HepG2 (cell line): ENCODE measurements around the gene SEC14L5. TPM values are rescaled to one million over a fixed set of nuclear protein-coding genes. Genes with fewer than 3 reads are reported as not detected.
A peak's percentile ranks its signal among the peaks of the same experiment; 100 is the strongest.

ENCODE experiments used
- HNRNPK ChIP-seq: fragments of 200-400 bp; formaldehyde crosslinking; IDR thresholded peaks from 2 replicates; pipeline ENCODE4 v1.6.1; 2018; ENCODE audit warnings: low read length, low read depth, moderate library complexity, mild to moderate bottlenecking; ENCODE audit not compliant: poor library complexity, severe bottlenecking
- LCORL ChIP-seq, 2 experiments: fragments of 450-650 bp in 1 of 2; sonication (generic) in 1 of 2; formaldehyde crosslinking in 1 of 2; IDR thresholded peaks; 2 replicates each; pipeline versions ENCODE4 v1.5.0 to v1.6.1; 2017 to 2020; ENCODE audit warnings: antibody characterized with exemption in 1 of 2, missing genetic modification reagents in 1 of 2
- MBD4 ChIP-seq: IDR thresholded peaks from 2 replicates; pipeline ENCODE4 v1.6.1; 2012; ENCODE audit warnings: low read length, inconsistent platforms, borderline replicate concordance
- SYNCRIP ChIP-seq: fragments of 200-400 bp; formaldehyde crosslinking; IDR thresholded peaks from 2 replicates; pipeline ENCODE4 v1.6.1; 2018; ENCODE audit warnings: mild to moderate bottlenecking, low read depth, low read length; ENCODE audit not compliant: insufficient read depth
- ZNF207 ChIP-seq: fragments of 450-650 bp; IDR thresholded peaks from 2 replicates; pipeline ENCODE4 v1.6.1; 2016; ENCODE audit warnings: antibody characterized with exemption, borderline replicate concordance
- ZNF333 ChIP-seq: sonication (generic); formaldehyde crosslinking; IDR thresholded peaks from 2 replicates; pipeline ENCODE4 v1.4.0; 2020; ENCODE audit warnings: mild to moderate bottlenecking, missing genetic modification reagents, borderline replicate concordance
- ZNF562 ChIP-seq: sonication (generic); formaldehyde crosslinking; IDR thresholded peaks from 2 replicates; pipeline ENCODE4 v1.8.0; 2022; ENCODE audit warnings: missing genetic modification reagents, borderline replicate concordance
- ZNF703 ChIP-seq: sonication (generic); formaldehyde crosslinking; IDR thresholded peaks from 2 replicates; pipeline ENCODE4 v1.5.1; 2020; ENCODE audit warnings: missing genetic modification reagents, mild to moderate bottlenecking, moderate library complexity, borderline replicate concordance
- ZNF709 ChIP-seq: sonication (generic); formaldehyde crosslinking; IDR thresholded peaks from 2 replicates; pipeline ENCODE4 v1.5.0; 2020; ENCODE audit warnings: mild to moderate bottlenecking, missing genetic modification reagents
- ZNF781 ChIP-seq: sonication (generic); formaldehyde crosslinking; IDR thresholded peaks from 2 replicates; pipeline ENCODE4 v1.5.1; 2020; ENCODE audit warnings: borderline replicate concordance, mild to moderate bottlenecking, missing genetic modification reagents; ENCODE audit errors: not compliant biosample characterization
- polyA plus RNA-seq, 8 experiments: library from polyadenylated mRNA; depleted of rRNA in 3 of 8; stranded (reverse) in 7 of 8; unstranded in 1 of 8; fragments of >200 nt; fragmentation: Illumina TruSeq in 4 of 8; extraction: Trizol in 4 of 8; gene quantifications; 2 replicates each; pipeline versions ENCODE4 v1.2.1 to v1.2.3, GENCODE V29; 2011 to 2016; ENCODE audit warnings: low read depth in 4 of 8, missing spikeins in 1 of 8, mixed read lengths in 1 of 8; ENCODE audit not compliant: insufficient read depth in 1 of 8
- total RNA-seq, 5 experiments: library from RNA; depleted of rRNA; stranded (reverse); fragments of >200 nt; fragmentation: Illumina TruSeq; extraction: Trizol; gene quantifications; 2 replicates each; pipeline ENCODE4 v1.2.3, GENCODE V29; 2016; ENCODE audit warnings: low read depth in 1 of 5
- TF ChIP-seq, protein P1 (sequence below): sonication (generic); formaldehyde crosslinking; IDR thresholded peaks from 2 replicates; pipeline ENCODE4 v1.5.0; 2020; ENCODE audit warnings: mild to moderate bottlenecking, missing genetic modification reagents
- TF ChIP-seq, protein P2 (sequence below): IDR thresholded peaks from 2 replicates; pipeline ENCODE4 v1.4.0; 2020; ENCODE audit warnings: mild to moderate bottlenecking, missing genetic modification reagents
- TF ChIP-seq, protein P3 (sequence below): sonication (generic); formaldehyde crosslinking; IDR thresholded peaks from 2 replicates; pipeline ENCODE4 v1.4.0; 2020; ENCODE audit warnings: missing genetic modification reagents
- TF ChIP-seq, protein P4 (sequence below): sonication (generic); formaldehyde crosslinking; IDR thresholded peaks from 2 replicates; pipeline ENCODE4 v1.4.0; 2020; ENCODE audit warnings: missing genetic modification reagents, mild to moderate bottlenecking, borderline replicate concordance
- TF ChIP-seq, protein P5 (sequence below): sonication (generic); formaldehyde crosslinking; IDR thresholded peaks from 2 replicates; pipeline ENCODE4 v1.5.0; 2020; ENCODE audit warnings: mild to moderate bottlenecking, missing genetic modification reagents
- TF ChIP-seq, protein P6 (sequence below): sonication (generic); formaldehyde crosslinking; IDR thresholded peaks from 2 replicates; pipeline ENCODE4 v1.8.0; 2023; ENCODE audit warnings: mild to moderate bottlenecking, missing genetic modification reagents

The SEC14L5 gene
- total and polyA plus RNA-seq, 2 of the 13 experiments (the other 11 are each of a cell fraction or from before 2014, with no cell fraction given): 0.40 to 0.42 TPM

DNA sequence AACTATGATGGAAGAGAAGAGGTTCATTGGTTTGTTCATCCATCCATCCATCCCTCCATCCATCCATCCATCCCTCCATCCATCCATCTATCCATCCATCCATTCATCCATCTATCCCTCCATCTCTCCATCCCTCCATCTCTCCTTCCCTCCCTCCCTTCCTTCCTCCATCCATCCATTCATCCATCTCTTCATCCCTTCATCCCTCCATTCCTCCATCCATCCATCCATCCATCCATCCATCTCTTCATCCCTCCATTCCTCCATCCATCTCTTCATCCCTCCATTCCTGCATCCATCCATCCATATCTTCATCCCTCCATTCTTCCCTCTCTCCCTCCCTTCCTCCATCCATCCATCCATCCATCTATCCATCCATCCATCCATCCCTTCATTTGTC, 11.2 kb upstream of the SEC14L5 start (continued):
- TF ChIP-seq MBD4 (no peak), ZNF562 (CRISPR knock-in tag) (no peak), ZNF703 (CRISPR knock-in tag) (no peak), ZNF207 (no peak), ZNF709 (CRISPR knock-in tag) (no peak), ZNF781 (CRISPR knock-in tag) (no peak), HNRNPK (peak; percentile 82), LCORL (IDR thresholded peaks at IDR 0.05) (no peak), LCORL (CRISPR knock-in tag; IDR thresholded peaks at IDR 0.05) (no peak), SYNCRIP (no peak), ZNF333 (no peak)
- TF ChIP-seq, protein P1, sequence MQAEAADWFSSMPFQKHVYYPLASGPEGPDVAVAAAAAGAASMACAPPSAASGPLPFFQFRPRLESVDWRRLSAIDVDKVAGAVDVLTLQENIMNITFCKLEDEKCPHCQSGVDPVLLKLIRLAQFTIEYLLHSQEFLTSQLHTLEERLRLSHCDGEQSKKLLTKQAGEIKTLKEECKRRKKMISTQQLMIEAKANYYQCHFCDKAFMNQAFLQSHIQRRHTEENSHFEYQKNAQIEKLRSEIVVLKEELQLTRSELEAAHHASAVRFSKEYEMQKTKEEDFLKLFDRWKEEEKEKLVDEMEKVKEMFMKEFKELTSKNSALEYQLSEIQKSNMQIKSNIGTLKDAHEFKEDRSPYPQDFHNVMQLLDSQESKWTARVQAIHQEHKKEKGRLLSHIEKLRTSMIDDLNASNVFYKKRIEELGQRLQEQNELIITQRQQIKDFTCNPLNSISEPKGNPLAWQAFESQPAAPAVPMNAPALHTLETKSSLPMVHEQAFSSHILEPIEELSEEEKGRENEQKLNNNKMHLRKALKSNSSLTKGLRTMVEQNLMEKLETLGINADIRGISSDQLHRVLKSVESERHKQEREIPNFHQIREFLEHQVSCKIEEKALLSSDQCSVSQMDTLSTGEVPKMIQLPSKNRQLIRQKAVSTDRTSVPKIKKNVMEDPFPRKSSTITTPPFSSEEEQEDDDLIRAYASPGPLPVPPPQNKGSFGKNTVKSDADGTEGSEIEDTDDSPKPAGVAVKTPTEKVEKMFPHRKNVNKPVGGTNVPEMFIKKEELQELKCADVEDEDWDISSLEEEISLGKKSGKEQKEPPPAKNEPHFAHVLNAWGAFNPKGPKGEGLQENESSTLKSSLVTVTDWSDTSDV (CRISPR knock-in tag): no peak
- TF ChIP-seq, protein P2, sequence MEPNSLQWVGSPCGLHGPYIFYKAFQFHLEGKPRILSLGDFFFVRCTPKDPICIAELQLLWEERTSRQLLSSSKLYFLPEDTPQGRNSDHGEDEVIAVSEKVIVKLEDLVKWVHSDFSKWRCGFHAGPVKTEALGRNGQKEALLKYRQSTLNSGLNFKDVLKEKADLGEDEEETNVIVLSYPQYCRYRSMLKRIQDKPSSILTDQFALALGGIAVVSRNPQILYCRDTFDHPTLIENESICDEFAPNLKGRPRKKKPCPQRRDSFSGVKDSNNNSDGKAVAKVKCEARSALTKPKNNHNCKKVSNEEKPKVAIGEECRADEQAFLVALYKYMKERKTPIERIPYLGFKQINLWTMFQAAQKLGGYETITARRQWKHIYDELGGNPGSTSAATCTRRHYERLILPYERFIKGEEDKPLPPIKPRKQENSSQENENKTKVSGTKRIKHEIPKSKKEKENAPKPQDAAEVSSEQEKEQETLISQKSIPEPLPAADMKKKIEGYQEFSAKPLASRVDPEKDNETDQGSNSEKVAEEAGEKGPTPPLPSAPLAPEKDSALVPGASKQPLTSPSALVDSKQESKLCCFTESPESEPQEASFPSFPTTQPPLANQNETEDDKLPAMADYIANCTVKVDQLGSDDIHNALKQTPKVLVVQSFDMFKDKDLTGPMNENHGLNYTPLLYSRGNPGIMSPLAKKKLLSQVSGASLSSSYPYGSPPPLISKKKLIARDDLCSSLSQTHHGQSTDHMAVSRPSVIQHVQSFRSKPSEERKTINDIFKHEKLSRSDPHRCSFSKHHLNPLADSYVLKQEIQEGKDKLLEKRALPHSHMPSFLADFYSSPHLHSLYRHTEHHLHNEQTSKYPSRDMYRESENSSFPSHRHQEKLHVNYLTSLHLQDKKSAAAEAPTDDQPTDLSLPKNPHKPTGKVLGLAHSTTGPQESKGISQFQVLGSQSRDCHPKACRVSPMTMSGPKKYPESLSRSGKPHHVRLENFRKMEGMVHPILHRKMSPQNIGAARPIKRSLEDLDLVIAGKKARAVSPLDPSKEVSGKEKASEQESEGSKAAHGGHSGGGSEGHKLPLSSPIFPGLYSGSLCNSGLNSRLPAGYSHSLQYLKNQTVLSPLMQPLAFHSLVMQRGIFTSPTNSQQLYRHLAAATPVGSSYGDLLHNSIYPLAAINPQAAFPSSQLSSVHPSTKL: no peak
- TF ChIP-seq, protein P3, sequence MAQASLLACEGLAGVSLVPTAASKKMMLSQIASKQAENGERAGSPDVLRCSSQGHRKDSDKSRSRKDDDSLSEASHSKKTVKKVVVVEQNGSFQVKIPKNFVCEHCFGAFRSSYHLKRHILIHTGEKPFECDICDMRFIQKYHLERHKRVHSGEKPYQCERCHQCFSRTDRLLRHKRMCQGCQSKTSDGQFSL (CRISPR knock-in tag): no peak
- TF ChIP-seq, protein P4, sequence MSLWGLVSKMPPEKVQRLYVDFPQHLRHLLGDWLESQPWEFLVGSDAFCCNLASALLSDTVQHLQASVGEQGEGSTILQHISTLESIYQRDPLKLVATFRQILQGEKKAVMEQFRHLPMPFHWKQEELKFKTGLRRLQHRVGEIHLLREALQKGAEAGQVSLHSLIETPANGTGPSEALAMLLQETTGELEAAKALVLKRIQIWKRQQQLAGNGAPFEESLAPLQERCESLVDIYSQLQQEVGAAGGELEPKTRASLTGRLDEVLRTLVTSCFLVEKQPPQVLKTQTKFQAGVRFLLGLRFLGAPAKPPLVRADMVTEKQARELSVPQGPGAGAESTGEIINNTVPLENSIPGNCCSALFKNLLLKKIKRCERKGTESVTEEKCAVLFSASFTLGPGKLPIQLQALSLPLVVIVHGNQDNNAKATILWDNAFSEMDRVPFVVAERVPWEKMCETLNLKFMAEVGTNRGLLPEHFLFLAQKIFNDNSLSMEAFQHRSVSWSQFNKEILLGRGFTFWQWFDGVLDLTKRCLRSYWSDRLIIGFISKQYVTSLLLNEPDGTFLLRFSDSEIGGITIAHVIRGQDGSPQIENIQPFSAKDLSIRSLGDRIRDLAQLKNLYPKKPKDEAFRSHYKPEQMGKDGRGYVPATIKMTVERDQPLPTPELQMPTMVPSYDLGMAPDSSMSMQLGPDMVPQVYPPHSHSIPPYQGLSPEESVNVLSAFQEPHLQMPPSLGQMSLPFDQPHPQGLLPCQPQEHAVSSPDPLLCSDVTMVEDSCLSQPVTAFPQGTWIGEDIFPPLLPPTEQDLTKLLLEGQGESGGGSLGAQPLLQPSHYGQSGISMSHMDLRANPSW (CRISPR knock-in tag): no peak
- TF ChIP-seq, protein P5, sequence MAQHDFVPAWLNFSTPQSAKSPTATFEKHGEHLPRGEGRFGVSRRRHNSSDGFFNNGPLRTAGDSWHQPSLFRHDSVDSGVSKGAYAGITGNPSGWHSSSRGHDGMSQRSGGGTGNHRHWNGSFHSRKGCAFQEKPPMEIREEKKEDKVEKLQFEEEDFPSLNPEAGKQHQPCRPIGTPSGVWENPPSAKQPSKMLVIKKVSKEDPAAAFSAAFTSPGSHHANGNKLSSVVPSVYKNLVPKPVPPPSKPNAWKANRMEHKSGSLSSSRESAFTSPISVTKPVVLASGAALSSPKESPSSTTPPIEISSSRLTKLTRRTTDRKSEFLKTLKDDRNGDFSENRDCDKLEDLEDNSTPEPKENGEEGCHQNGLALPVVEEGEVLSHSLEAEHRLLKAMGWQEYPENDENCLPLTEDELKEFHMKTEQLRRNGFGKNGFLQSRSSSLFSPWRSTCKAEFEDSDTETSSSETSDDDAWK: no peak
- TF ChIP-seq, protein P6, sequence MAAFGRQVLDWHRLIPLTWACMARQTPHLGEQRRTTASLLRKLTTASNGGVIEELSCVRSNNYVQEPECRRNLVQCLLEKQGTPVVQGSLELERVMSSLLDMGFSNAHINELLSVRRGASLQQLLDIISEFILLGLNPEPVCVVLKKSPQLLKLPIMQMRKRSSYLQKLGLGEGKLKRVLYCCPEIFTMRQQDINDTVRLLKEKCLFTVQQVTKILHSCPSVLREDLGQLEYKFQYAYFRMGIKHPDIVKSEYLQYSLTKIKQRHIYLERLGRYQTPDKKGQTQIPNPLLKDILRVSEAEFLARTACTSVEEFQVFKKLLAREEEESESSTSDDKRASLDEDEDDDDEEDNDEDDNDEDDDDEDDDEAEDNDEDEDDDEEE: no peak
